ENCODE data around the gene TRAK2. TPM values are rescaled to one million over a fixed set of nuclear protein-coding genes. Genes with fewer than 3 reads are reported as not detected.

The TRAK2 gene
- total RNA-seq, 1 experiment from 2014 or later: 33.2 TPM

- no peaks in the 10 kb centered on the region for H3F3A ChIP-seq (ENCODE audit: insufficient read depth, low read depth)
- CTCF ChIA-PET: no interaction called here
Observed at GRCh38 chr2:201342923-201343322, 108.3 kb downstream of the TRAK2 start.

GRCh38 chr2:201329409-201329808 lies 121.8 kb downstream of the TRAK2 start:
- Histone ChIP-seq H3K4me3 (no peak overlapping the region), H3K4me2 (no peak overlapping the region), H3K27me3 (ENCODE audit: insufficient read depth, low read depth) (no peaks in the 10 kb centered on the region), H3K79me2 (ENCODE audit: low read depth) (no peaks in the 10 kb centered on the region), H3K9me2 (ENCODE audit: insufficient read depth) (no peaks in the 10 kb centered on the region), H3K27ac (no peak overlapping the region), H4K20me1 (ENCODE audit: insufficient read depth) (no peaks in the 10 kb centered on the region), H3F3A (ENCODE audit: insufficient read depth, low read depth) (no peaks in the 10 kb centered on the region), H3K4me1 (replicated peaks; ENCODE audit: insufficient read depth) (no peaks in the 10 kb centered on the region), H3K9me3 (ENCODE audit: insufficient read depth, low read depth) (no peaks in the 10 kb centered on the region), H2AFZ (no peak overlapping the region), H3K36me3 (ENCODE audit: low read depth) (no peaks in the 10 kb centered on the region)
- DNase-seq: no peak
- intact Hi-C loops (cut with micrococcal nuclease; ENCODE audit: unreplicated experiment): no loop called here
- no peak for TF ChIP-seq EZH2 (IDR thresholded peaks at IDR 0.05; ENCODE audit: low read depth)
- TF ChIP-seq CTCF (conservative IDR thresholded peaks at IDR 0.05): no peak
- ChIA-PET CTCF (no interaction called here), POLR2A (ENCODE audit: unreplicated experiment) (no interaction called here)
- BruUV-seq (replicated peaks): no TSS peak

More at GRCh38 chr2:201342923-201343322, 108.3 kb downstream of the TRAK2 start:
- Histone ChIP-seq H4K20me1 (ENCODE audit: insufficient read depth) (no peaks in the 10 kb centered on the region), H3K27ac (no peak overlapping the region), H3K9me3 (ENCODE audit: insufficient read depth, low read depth) (peaks cover 4% of the 10 kb centered on the region; the same call in 1 of the 2 replicates), H3K4me1 (replicated peaks; ENCODE audit: insufficient read depth) (no peaks in the 10 kb centered on the region), H3K9me2 (ENCODE audit: insufficient read depth) (no peaks in the 10 kb centered on the region), H3K4me3 (no peak overlapping the region), H3K4me2 (no peak overlapping the region), H3K79me2 (ENCODE audit: low read depth) (no peaks in the 10 kb centered on the region), H3K27me3 (ENCODE audit: insufficient read depth, low read depth) (no peaks in the 10 kb centered on the region), H3K36me3 (ENCODE audit: low read depth) (0 out of 2 replicates have a peak, but pooled peaks cover 4% of the 10 kb centered on the region), H2AFZ (no peak overlapping the region)
- POLR2A ChIA-PET (ENCODE audit: unreplicated experiment): no interaction called here
- TF ChIP-seq CTCF (conservative IDR thresholded peaks at IDR 0.05): no peak
- no peak for TF ChIP-seq EZH2 (IDR thresholded peaks at IDR 0.05; ENCODE audit: low read depth)
- BruUV-seq (replicated peaks): no TSS peak
- no peak for DNase-seq
- intact Hi-C loops (cut with micrococcal nuclease; ENCODE audit: unreplicated experiment): no loop called here

- Histone ChIP-seq H4K20me1 (ENCODE audit: insufficient read depth) (no peaks in the 10 kb centered on the region), H3K4me1 (replicated peaks; ENCODE audit: insufficient read depth) (no peaks in the 10 kb centered on the region), H2AFZ (no peak overlapping the region), H3K36me3 (ENCODE audit: low read depth) (no peaks in the 10 kb centered on the region), H3F3A (ENCODE audit: insufficient read depth, low read depth) (no peaks in the 10 kb centered on the region), H3K9me3 (ENCODE audit: insufficient read depth, low read depth) (0 out of 2 replicates have a peak, but pooled peaks cover 4% of the 10 kb centered on the region), H3K27ac (no peak overlapping the region), H3K4me2 (no peak overlapping the region), H3K4me3 (no peak overlapping the region), H3K27me3 (ENCODE audit: insufficient read depth, low read depth) (no peaks in the 10 kb centered on the region), H3K79me2 (ENCODE audit: low read depth) (no peaks in the 10 kb centered on the region), H3K9me2 (ENCODE audit: insufficient read depth) (no peaks in the 10 kb centered on the region)
- ChIA-PET CTCF (no interaction called here), POLR2A (ENCODE audit: unreplicated experiment) (no interaction called here)
- BruUV-seq (replicated peaks): no TSS peak
- no peak for DNase-seq
- TF ChIP-seq CTCF (conservative IDR thresholded peaks at IDR 0.05) (no peak), EZH2 (IDR thresholded peaks at IDR 0.05; ENCODE audit: low read depth) (no peak)
- intact Hi-C loops (cut with micrococcal nuclease; ENCODE audit: unreplicated experiment): no loop called here
Observed at GRCh38 chr2:201327678-201328077, 123.6 kb downstream of the TRAK2 start.

Other genes starting within 250 kb of the TRAK2 start
- gene CASP8, start 190.9 kb downstream of the TRAK2 start, total RNA-seq (2021): 42.4 and 48.2 TPM in 2 replicates
- 0.75 and 0.87 TPM in 2 replicates for gene FLACC1, start 94.1 kb downstream of the TRAK2 start, total RNA-seq (2021)
- 24.0 and 32.1 TPM in 2 replicates for gene STRADB, start 282 bp upstream of the TRAK2 start, total RNA-seq (2021)
- gene TMEM237, start 192.0 kb upstream of the TRAK2 start, total RNA-seq (2021): 21.6 and 24.5 TPM in 2 replicates
- not detected in 2 replicates for gene MPP4, start 247.2 kb upstream of the TRAK2 start, total RNA-seq (2021)

Data from PC-9 (cell line).